Adipocyte (in vitro differentiated cells): ENCODE measurements around the gene CCDC12.

Experiments
- DNase-seq: peaks from one replicate; pipeline ENCODE4 v3.0.0-alpha.2; 2015; ENCODE audit warnings: low read depth
- H3K27me3 ChIP-seq: replicated peaks from 2 replicates; pipeline ENCODE4 v1.7.0; 2013; ENCODE audit warnings: mild to moderate bottlenecking, low read length, moderate library complexity; ENCODE audit not compliant: control insufficient read depth, insufficient read depth
- H3K36me3 ChIP-seq: 2 replicates; pipeline ENCODE4 v1.7.0; 2013; ENCODE audit warnings: low read length, mild to moderate bottlenecking, moderate library complexity; ENCODE audit not compliant: control insufficient read depth, insufficient read depth, severe bottlenecking
- H3K4me1 ChIP-seq: 2 replicates; pipeline ENCODE4 v1.7.0; 2013; ENCODE audit warnings: mild to moderate bottlenecking, low read length, moderate library complexity; ENCODE audit not compliant: control insufficient read depth, insufficient read depth
- H3K4me3 ChIP-seq: 2 replicates; pipeline ENCODE4 v1.7.0; 2013; ENCODE audit warnings: mild to moderate bottlenecking, low read length, moderate library complexity
- H3K9ac ChIP-seq: 2 replicates; pipeline ENCODE4 v1.7.0; 2013; ENCODE audit warnings: mild to moderate bottlenecking, low read length, moderate library complexity
- H3K9me3 ChIP-seq: 2 replicates; pipeline ENCODE4 v1.7.0; 2013; ENCODE audit warnings: mild to moderate bottlenecking, low read length, moderate library complexity; ENCODE audit not compliant: control insufficient read depth

CCDC12 gene

GRCh38 chr3:46959161-46959511 is 17.4 kb downstream of the CCDC12 start:
- H3K9me3 ChIP-seq: no peaks in the 10 kb centered on the region
- DNase-seq: no peak

GRCh38 chr3:46958467-46959160 is 17.9 kb downstream of the CCDC12 start:
- Histone ChIP-seq H3K4me3 (no peak overlapping the region), H3K9ac (no peak overlapping the region), H3K9me3 (no peaks in the 10 kb centered on the region), H3K36me3 (peaks cover 7% of the 10 kb centered on the region), H3K27me3 (no peaks in the 10 kb centered on the region), H3K4me1 (peaks cover 37% of the 10 kb centered on the region)
- DNase-seq: no peak

More at GRCh38 chr3:46959161-46959511, 17.4 kb downstream of the CCDC12 start:
- Histone ChIP-seq H3K27me3 (no peaks in the 10 kb centered on the region), H3K36me3 (peaks cover 7% of the 10 kb centered on the region), H3K9ac (no peak overlapping the region), H3K4me3 (no peak overlapping the region), H3K4me1 (peaks cover 37% of the 10 kb centered on the region)

- Histone ChIP-seq H3K4me3 (no peak overlapping the region), H3K27me3 (no peaks in the 10 kb centered on the region), H3K9me3 (no peaks in the 10 kb centered on the region), H3K9ac (no peak overlapping the region), H3K36me3 (no peaks in the 10 kb centered on the region), H3K4me1 (peaks cover 37% of the 10 kb centered on the region)
- no peak for DNase-seq
Observed at GRCh38 chr3:46957092-46957820, 19.3 kb downstream of the CCDC12 start.

GRCh38 chr3:46955801-46956259 is 20.7 kb downstream of the CCDC12 start:
- Histone ChIP-seq H3K36me3 (no peaks in the 10 kb centered on the region), H3K9ac (no peak overlapping the region), H3K27me3 (no peaks in the 10 kb centered on the region), H3K4me3 (no peak overlapping the region), H3K4me1 (peaks cover 37% of the 10 kb centered on the region), H3K9me3 (no peaks in the 10 kb centered on the region)
- DNase-seq: peak; percentile 39

GRCh38 chr3:46955157-46955556 is 21.4 kb downstream of the CCDC12 start:
- Histone ChIP-seq H3K36me3 (no peaks in the 10 kb centered on the region), H3K4me1 (peaks cover 31% of the 10 kb centered on the region), H3K9ac (no peak overlapping the region), H3K9me3 (no peaks in the 10 kb centered on the region), H3K27me3 (no peaks in the 10 kb centered on the region), H3K4me3 (no peak overlapping the region)
- no peak for DNase-seq

GRCh38 chr3:46954178-46954577 is 22.4 kb downstream of the CCDC12 start:
- peaks cover 25% of the 10 kb centered on the region for H3K4me1 ChIP-seq
- no peaks in the 10 kb centered on the region for H3K36me3 ChIP-seq
- no peak overlapping the region for H3K4me3 ChIP-seq
- no peak overlapping the region for H3K9ac ChIP-seq
- H3K27me3 ChIP-seq: no peaks in the 10 kb centered on the region
- DNase-seq: no peak
- no peaks in the 10 kb centered on the region for H3K9me3 ChIP-seq

GRCh38 chr3:46953234-46954010 is 23.1 kb downstream of the CCDC12 start:
- H3K27me3 ChIP-seq: no peaks in the 10 kb centered on the region
- no peak overlapping the region for H3K9ac ChIP-seq
- H3K9me3 ChIP-seq: no peaks in the 10 kb centered on the region
- H3K4me1 ChIP-seq: peaks cover 25% of the 10 kb centered on the region
- no peaks in the 10 kb centered on the region for H3K36me3 ChIP-seq
- no peak for DNase-seq
- no peak overlapping the region for H3K4me3 ChIP-seq

- no peak overlapping the region for H3K9ac ChIP-seq
- H3K4me1 ChIP-seq: peaks cover 30% of the 10 kb centered on the region
- no peaks in the 10 kb centered on the region for H3K9me3 ChIP-seq
- DNase-seq: no peak
- H3K4me3 ChIP-seq: no peak overlapping the region
- no peaks in the 10 kb centered on the region for H3K27me3 ChIP-seq
- H3K36me3 ChIP-seq: peaks cover 4% of the 10 kb centered on the region
Observed at GRCh38 chr3:46952813-46953212, 23.7 kb downstream of the CCDC12 start.

GRCh38 chr3:46950650-46951241 is 25.8 kb downstream of the CCDC12 start:
- peaks cover 11% of the 10 kb centered on the region for H3K36me3 ChIP-seq
- H3K4me1 ChIP-seq: peaks cover 24% of the 10 kb centered on the region
- H3K9me3 ChIP-seq: no peaks in the 10 kb centered on the region
- no peaks in the 10 kb centered on the region for H3K27me3 ChIP-seq
- H3K9ac ChIP-seq: no peak overlapping the region
- DNase-seq: no peak
- no peak overlapping the region for H3K4me3 ChIP-seq

DNA sequence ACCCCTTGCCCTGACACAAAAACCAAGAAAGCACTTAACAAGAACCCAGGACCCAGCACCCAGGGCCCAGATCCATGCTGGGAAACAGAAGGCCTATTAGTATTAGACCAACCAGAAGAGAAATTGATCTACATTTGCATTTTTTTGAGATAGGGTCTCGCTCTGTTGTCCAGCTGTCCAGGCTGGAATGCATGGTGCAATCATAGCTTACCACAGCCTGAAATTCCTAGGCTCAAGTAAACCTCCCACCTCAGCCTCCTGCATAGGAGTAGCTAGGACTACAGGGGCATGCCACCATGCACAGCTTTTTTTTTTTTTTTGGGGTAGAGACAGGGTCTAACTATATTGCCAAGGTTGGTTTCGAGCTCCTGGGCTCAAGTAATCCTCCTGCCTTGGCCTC is 26.4 kb downstream of the CCDC12 start:
- Histone ChIP-seq H3K4me1 (peaks cover 24% of the 10 kb centered on the region), H3K9ac (no peak overlapping the region), H3K27me3 (no peaks in the 10 kb centered on the region), H3K4me3 (no peak overlapping the region), H3K36me3 (peaks cover 12% of the 10 kb centered on the region), H3K9me3 (no peaks in the 10 kb centered on the region)
- no peak for DNase-seq
